Fibroblast of pulmonary artery (primary cell): ENCODE data around the gene NPAS3.

Source experiments
- DNase-seq: peaks from one replicate; pipeline ENCODE4 v3.0.0-alpha.2; 2010; ENCODE audit warnings: low read depth
- H3K4me3 ChIP-seq: replicated peaks from 2 replicates; pipeline ENCODE4 v1.5.1; 2011; ENCODE audit warnings: low read depth, mild to moderate bottlenecking, control low read depth, low read length, moderate library complexity
- CTCF ChIP-seq: IDR thresholded peaks from 2 replicates; pipeline ENCODE4 v1.5.1; 2011; ENCODE audit warnings: mild to moderate bottlenecking, control low read depth, low read length, inconsistent platforms; ENCODE audit errors: missing control alignments

Gene NPAS3

GRCh38 chr14:33717866-33718265 lies 779.2 kb downstream of the NPAS3 start:
- TF ChIP-seq CTCF = no peak
- no peak overlapping the region for H3K4me3 ChIP-seq
- DNase-seq = no peak

GRCh38 chr14:33720284-33720787 lies 781.7 kb downstream of the NPAS3 start:
- DNase-seq = no peak
- H3K4me3 ChIP-seq = no peak overlapping the region
- no peak for TF ChIP-seq CTCF

- no peak overlapping the region for H3K4me3 ChIP-seq
- no peak for TF ChIP-seq CTCF
- no peak for DNase-seq
These were observed 788.0 kb downstream of the NPAS3 start for GRCh38 chr14:33726685-33727084.

GRCh38 chr14:33727606-33728005 lies 788.9 kb downstream of the NPAS3 start:
- no peak for TF ChIP-seq CTCF
- DNase-seq = no peak
- no peak overlapping the region for H3K4me3 ChIP-seq

GRCh38 chr14:33728010-33728498 lies 789.4 kb downstream of the NPAS3 start:
- no peak for DNase-seq
- no peak overlapping the region for H3K4me3 ChIP-seq
- TF ChIP-seq CTCF = no peak

GRCh38 chr14:33730156-33730555 lies 791.5 kb downstream of the NPAS3 start:
- DNase-seq = no peak
- H3K4me3 ChIP-seq = no peak overlapping the region
- TF ChIP-seq CTCF = no peak

- H3K4me3 ChIP-seq = no peak overlapping the region
- no peak for DNase-seq
- no peak for TF ChIP-seq CTCF
These were observed 793.5 kb downstream of the NPAS3 start for GRCh38 chr14:33732175-33732574.
